SK-N-SH (cell line): ENCODE results near the gene VPS25. TPM values are rescaled to one million over a fixed set of nuclear protein-coding genes. Genes with fewer than 3 reads are reported as not detected.
"Not testable (repeated sequence)": the region's sequence is repeated elsewhere in the genome, so short reads cannot be mapped to it uniquely, and the experiment has no call there.

ENCODE experiments used
- CTCF ChIA-PET: fragments of 300-600, 350-600 bp; formaldehyde crosslinking; extraction: SDS; loops from one replicate; lab custom pipeline; 2021; lab: Yijun Ruan, JAX
- POLR2A ChIA-PET: fragments of 350-600 bp; sonication (Branson Sonifier 250); formaldehyde crosslinking; extraction: SDS; loops from one replicate; lab custom pipeline; 2020; ENCODE audit warnings: antibody characterized with exemption, inconsistent platforms; lab: Yijun Ruan, JAX
- DNase-seq: peaks from one replicate; pipeline ENCODE4 v3.0.0; 2012
- H2AFZ ChIP-seq: fragments of 200-600 bp; sonication (generic); 2 replicates; pipeline ENCODE4 v1.8.1; 2016; ENCODE audit warnings: antibody characterized with exemption, mild to moderate bottlenecking, low read depth
- H3F3A ChIP-seq: fragments of 200-600 bp; sonication (generic); replicated peaks from 2 replicates; pipeline ENCODE3; 2016; ENCODE audit warnings: antibody characterized with exemption, mild to moderate bottlenecking; ENCODE audit not compliant: insufficient read depth
- H3K27ac ChIP-seq, 2 experiments: fragments of 200-500 bp in 1 of 2; fragments of 200-600 bp in 1 of 2; sonication (Bioruptor generic) in 1 of 2; sonication (generic), shearing (Covaris generic) in 1 of 2; 2 replicates each; pipeline versions ENCODE4 v1.5.1 to v1.6.1; 2014 to 2016; ENCODE audit warnings: low read depth in 2 of 2, inconsistent platforms in 1 of 2, low read length in 1 of 2, mild to moderate bottlenecking in 1 of 2, mixed read lengths in 1 of 2
- H3K27me3 ChIP-seq: fragments of 200-600 bp; sonication (generic), shearing (Covaris generic); 2 replicates; pipeline ENCODE4 v1.6.1; 2016; ENCODE audit warnings: mixed run types; ENCODE audit not compliant: insufficient read depth
- H3K36me3 ChIP-seq, 2 experiments: fragments of 200-500 bp in 1 of 2; fragments of 200-600 bp in 1 of 2; sonication (Bioruptor generic) in 1 of 2; sonication (generic) in 1 of 2; replicated peaks in 1 of 2; 2 replicates each; pipeline versions ENCODE3 to v1.5.1; 2014 to 2016; ENCODE audit warnings: low read length in 1 of 2, mild to moderate bottlenecking in 1 of 2; ENCODE audit not compliant: insufficient read depth in 2 of 2, control insufficient read depth in 1 of 2
- H3K4me1 ChIP-seq, 2 experiments: fragments of 200-500 bp in 1 of 2; fragments of 200-600 bp in 1 of 2; sonication (Bioruptor generic) in 1 of 2; sonication (generic), shearing (Covaris generic) in 1 of 2; 2 replicates each; pipeline versions ENCODE4 v1.5.1 to v1.6.1; 2014 to 2016; ENCODE audit warnings: low read depth in 1 of 2, low read length in 1 of 2, mixed run types in 1 of 2; ENCODE audit not compliant: insufficient read depth in 2 of 2, control insufficient read depth in 1 of 2
- H3K4me2 ChIP-seq: fragments of 200-600 bp; sonication (generic), shearing (Covaris generic); 2 replicates; pipeline ENCODE4 v1.6.1; 2017; ENCODE audit warnings: mixed run types
- H3K4me3 ChIP-seq, 2 experiments: fragments of 200-500 bp in 1 of 2; fragments of 200-600 bp in 1 of 2; sonication (Bioruptor generic) in 1 of 2; sonication (generic), shearing (Covaris generic) in 1 of 2; 2 replicates each; pipeline versions ENCODE4 v1.5.1 to v1.8.1; 2014 to 2016; ENCODE audit warnings: low read depth in 2 of 2, inconsistent platforms in 1 of 2, low read length in 1 of 2, mild to moderate bottlenecking in 1 of 2, mixed read lengths in 1 of 2, moderate library complexity in 1 of 2
- H3K79me2 ChIP-seq: fragments of 200-600 bp; sonication (generic); 2 replicates; pipeline ENCODE4 v1.8.1; 2017; ENCODE audit warnings: mild to moderate bottlenecking; ENCODE audit not compliant: insufficient read depth
- H3K9ac ChIP-seq: fragments of 200-600 bp; sonication (generic); 2 replicates; pipeline ENCODE4 v1.6.1; 2017; ENCODE audit warnings: mixed run types
- H3K9me2 ChIP-seq: fragments of 200-600 bp; sonication (generic); 2 replicates; pipeline ENCODE4 v1.6.1; 2017; ENCODE audit warnings: mixed run types
- H3K9me3 ChIP-seq: fragments of 200-600 bp; sonication (generic); 2 replicates; pipeline ENCODE4 v1.6.1; 2017; ENCODE audit warnings: mixed run types, mild to moderate bottlenecking, moderate library complexity
- H4K20me1 ChIP-seq: fragments of 200-600 bp; sonication (generic); 2 replicates; pipeline ENCODE4 v1.6.1; 2017; ENCODE audit warnings: mild to moderate bottlenecking, mixed run types; ENCODE audit not compliant: insufficient read depth
- EZH2phosphoT487 ChIP-seq: fragments of 200-600 bp; sonication (generic); IDR thresholded peaks from 2 replicates; pipeline ENCODE4 v1.6.1; 2017; ENCODE audit warnings: low read depth, mixed run types, mild to moderate bottlenecking, antibody characterized with exemption, moderate library complexity, borderline replicate concordance
- FOXJ3 ChIP-seq: sonication (generic); formaldehyde crosslinking; IDR thresholded peaks from 2 replicates; pipeline ENCODE4 v1.5.1; 2020; ENCODE audit warnings: mild to moderate bottlenecking, missing genetic modification reagents
- GATA2 ChIP-seq: sonication (generic); formaldehyde crosslinking; IDR thresholded peaks from 2 replicates; pipeline ENCODE4 v1.5.0; 2020; ENCODE audit warnings: mild to moderate bottlenecking, missing genetic modification reagents
- IRF3 ChIP-seq: fragments of 150-350 bp; IDR thresholded peaks from 2 replicates; pipeline ENCODE4 v1.6.1; 2016; ENCODE audit warnings: mild to moderate bottlenecking, low read depth, low read length
- NFIC ChIP-seq: IDR thresholded peaks from 2 replicates; pipeline ENCODE4 v1.4.0; 2012; ENCODE audit warnings: borderline replicate concordance
- PBX3 ChIP-seq: IDR thresholded peaks from 2 replicates; pipeline ENCODE4; 2012
- RAD21 ChIP-seq: IDR thresholded peaks from 2 replicates; pipeline ENCODE4 v1.6.1; 2012; ENCODE audit warnings: mild to moderate bottlenecking, low read length
- REST ChIP-seq: IDR thresholded peaks from 2 replicates; pipeline ENCODE4 v1.6.1; 2012; ENCODE audit warnings: mild to moderate bottlenecking, low read depth, low read length, moderate library complexity
- SIN3A ChIP-seq: IDR thresholded peaks from 2 replicates; pipeline ENCODE4 v1.6.1; 2012; ENCODE audit warnings: low read depth, mild to moderate bottlenecking, low read length, moderate library complexity, borderline replicate concordance
- TCF12 ChIP-seq: IDR thresholded peaks from 2 replicates; pipeline ENCODE4 v1.4.0; 2012
- USF2 ChIP-seq: fragments of 150-350 bp; IDR thresholded peaks from 2 replicates; pipeline ENCODE4 v1.6.1; 2017; ENCODE audit warnings: antibody characterized with exemption, low read length, low read depth, borderline replicate concordance
- WGBS: methylation state at CpG from one replicate; pipeline ENCODE4 v1.1.6; 2017; ENCODE audit warnings: low lambda C conversion rate; 5-methylcytosine and 5-hydroxymethylcytosine counted together
- polyA plus RNA-seq, 3 experiments: library from polyadenylated mRNA; depleted of rRNA; stranded (reverse); fragments of >200 nt; gene quantifications; 2 replicates each; pipeline ENCODE4 v1.2.3, GENCODE V29; 2012

Gene VPS25
- polyA plus RNA-seq, 1 of the 3 experiments (the other 2 are of a cell fraction) = 127 TPM

GRCh38 chr17:42767512-42767911 is 5.7 kb upstream of the VPS25 start:
- peaks cover 3% of the 10 kb centered on the region for H3F3A ChIP-seq
- POLR2A ChIA-PET = no interaction called here
- H3K79me2 ChIP-seq = no peaks in the 10 kb centered on the region
- H3K36me3 ChIP-seq = no peaks in the 10 kb centered on the region
- no peak overlapping the region for H3K4me2 ChIP-seq
- H4K20me1 ChIP-seq = no peaks in the 10 kb centered on the region
- TF ChIP-seq EZH2phosphoT487 (no peak), FOXJ3 (CRISPR knock-in tag) (no peak), PBX3 (no peak), IRF3 (no peak), REST (no peak), SIN3A (no peak), TCF12 (no peak), NFIC (no peak), GATA2 (CRISPR knock-in tag) (no peak), RAD21 (no peak), USF2 (no peak)
- TF ChIP-seq, all 33 proteins: peak for 0
- Histone ChIP-seq H3K4me1 (peaks cover 4 to 5% of the 10 kb centered on the region in 2 experiments; a peak in 2 of 4 replicates), H3K4me3 (no peak overlapping the region), H2AFZ (no peak overlapping the region), H3K27me3 (no peaks in the 10 kb centered on the region), H3K9me3 (no peaks in the 10 kb centered on the region), H3K9ac (no peak overlapping the region), H3K27ac (no peak overlapping the region), H3K9me2 (no peaks in the 10 kb centered on the region)
- CTCF ChIA-PET = interaction anchor here (1.2 kb wide), 1 partner anchor 57 kb away, joined by 3 read pairs; the partner anchor contains the start of gene BECN1
- no peak for DNase-seq

- H2AFZ ChIP-seq, H3K4me3 ChIP-seq, H4K20me1 ChIP-seq, CTCF ChIA-PET, H3K4me2 ChIP-seq, H3K79me2 ChIP-seq, H3F3A ChIP-seq, H3K9me3 ChIP-seq, H3K9ac ChIP-seq, H3K27me3 ChIP-seq, H3K4me1 ChIP-seq, DNase-seq, H3K27ac ChIP-seq, POLR2A ChIA-PET, H3K36me3 ChIP-seq, H3K9me2 ChIP-seq: not testable (repeated sequence)
- WGBS = 54% methylated on average over 9 of the region's 9 CpGs
These were observed 5.2 kb upstream of the VPS25 start for GRCh38 chr17:42768006-42768405.

GRCh38 chr17:42769964-42770363 is 3.3 kb upstream of the VPS25 start:
- H3K36me3 ChIP-seq, H3K4me1 ChIP-seq, H3K9ac ChIP-seq, H3K9me2 ChIP-seq, POLR2A ChIA-PET, H3K27me3 ChIP-seq, H4K20me1 ChIP-seq, H3K27ac ChIP-seq, H2AFZ ChIP-seq, H3K9me3 ChIP-seq, DNase-seq, H3K4me2 ChIP-seq, H3K4me3 ChIP-seq: not testable (repeated sequence)
- H3K79me2 ChIP-seq = peaks cover 23% of the 10 kb centered on the region
- H3F3A ChIP-seq = peaks cover 20% of the 10 kb centered on the region
- 94% methylated on average over 10 of the region's 10 CpGs for WGBS
- CTCF ChIA-PET = interaction anchor here (0.7 to 1.5 kb wide), 2 partner anchors 9 to 159 kb away, joined by 3 read pairs; partner anchors contain the start of gene RAMP2
